ENCODE data around the gene TRIM43B. TPM values are rescaled to one million over a fixed set of nuclear protein-coding genes. Genes with fewer than 3 reads are reported as not detected.
"Not testable (repeated sequence)": the region's sequence is repeated elsewhere in the genome, so short reads cannot be mapped to it uniquely, and the experiment has no call there.

The TRIM43B gene

GRCh38 chr2:95433373-95433772, 51.2 kb downstream of the TRIM43B start:
- not testable (repeated sequence) for H2AK5ac ChIP-seq (ENCODE audit: low read length); H3K4me1 ChIP-seq (ENCODE audit: control insufficient read depth, low read depth, low read length); H3K4me3 ChIP-seq (ENCODE audit: low read length); H3K27me3 ChIP-seq (ENCODE audit: insufficient read depth, low read length, poor library complexity); DNase-seq; H3K23ac ChIP-seq (ENCODE audit: low read length); H3K79me2 ChIP-seq (ENCODE audit: control insufficient read depth, insufficient read depth, low read length); H3K56ac ChIP-seq (ENCODE audit: low read length); H3K79me1 ChIP-seq (ENCODE audit: low read length); H4K8ac ChIP-seq (ENCODE audit: low read depth, low read length); H3K4me2 ChIP-seq (ENCODE audit: low read length); H3K27ac ChIP-seq (ENCODE audit: low read depth, low read length); H2BK15ac ChIP-seq (replicated peaks; ENCODE audit: low read depth); H2BK120ac ChIP-seq (ENCODE audit: low read depth, low read length); H4K5ac ChIP-seq (ENCODE audit: low read length); H3K9ac ChIP-seq (ENCODE audit: low read length); H3K4ac ChIP-seq (ENCODE audit: low read depth, low read length); H3K36me3 ChIP-seq (ENCODE audit: control insufficient read depth, insufficient read depth, low read length); H2BK5ac ChIP-seq (ENCODE audit: low read length); H3K18ac ChIP-seq (ENCODE audit: low read length)
- no CpG with 5 or more reads among the region's 4 CpGs for whole genome bisulfite sequencing (ENCODE audit: extremely low coverage, insufficient coverage, low lambda C conversion rate)

DNA sequence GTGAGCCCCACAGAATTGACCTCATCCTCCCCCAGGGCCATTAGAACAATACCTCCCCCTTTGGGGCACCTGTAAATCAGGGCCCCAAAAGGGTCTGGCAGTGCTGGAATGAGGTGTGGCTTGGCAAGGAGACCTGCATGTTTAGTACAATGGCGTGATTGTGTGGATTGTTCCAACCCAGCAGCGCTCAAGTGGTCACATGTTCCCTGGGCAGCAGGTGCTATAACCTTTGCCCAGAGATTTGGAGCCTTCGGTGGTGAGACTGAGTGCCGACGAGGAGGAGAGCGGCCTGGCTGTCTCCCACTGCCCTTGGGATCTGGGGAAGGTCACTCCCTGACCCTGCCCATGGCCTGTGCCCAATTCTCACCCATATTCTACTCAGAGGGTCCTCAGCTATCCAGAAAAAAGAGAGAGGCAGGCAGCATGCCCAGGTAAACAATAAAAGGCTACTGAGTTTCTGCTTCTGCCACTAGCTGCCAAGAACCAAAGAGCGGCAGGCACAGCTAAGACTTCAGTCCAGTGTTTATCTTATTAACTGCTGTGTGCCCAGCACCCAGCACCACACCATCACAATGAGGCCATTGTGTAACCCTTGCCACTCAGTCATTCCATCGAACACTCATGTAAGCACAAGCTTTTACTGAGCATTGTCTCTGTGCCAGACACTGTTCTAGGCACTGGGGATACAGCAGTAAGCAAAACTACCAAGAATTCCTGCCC, 54.6 kb downstream of the TRIM43B start:
- H3K4me1 ChIP-seq (ENCODE audit: control insufficient read depth, low read depth, low read length); H3K23ac ChIP-seq (ENCODE audit: low read length); H2AK5ac ChIP-seq (ENCODE audit: low read length); H2BK5ac ChIP-seq (ENCODE audit: low read length); H3K9ac ChIP-seq (ENCODE audit: low read length); H3K56ac ChIP-seq (ENCODE audit: low read length); H3K27me3 ChIP-seq (ENCODE audit: insufficient read depth, low read length, poor library complexity); H2BK15ac ChIP-seq (replicated peaks; ENCODE audit: low read depth); H3K36me3 ChIP-seq (ENCODE audit: control insufficient read depth, insufficient read depth, low read length); H3K27ac ChIP-seq (ENCODE audit: low read depth, low read length); H4K5ac ChIP-seq (ENCODE audit: low read length); H3K4me3 ChIP-seq (ENCODE audit: low read length); H3K4ac ChIP-seq (ENCODE audit: low read depth, low read length); H3K79me2 ChIP-seq (ENCODE audit: control insufficient read depth, insufficient read depth, low read length); H4K8ac ChIP-seq (ENCODE audit: low read depth, low read length); H2BK120ac ChIP-seq (ENCODE audit: low read depth, low read length); H3K4me2 ChIP-seq (ENCODE audit: low read length); DNase-seq; H3K18ac ChIP-seq (ENCODE audit: low read length); H3K79me1 ChIP-seq (ENCODE audit: low read length): not testable (repeated sequence)
- no CpG with 5 or more reads among the region's 8 CpGs for WGBS (ENCODE audit: extremely low coverage, insufficient coverage, low lambda C conversion rate)

- H4K5ac ChIP-seq (ENCODE audit: low read length); H3K18ac ChIP-seq (ENCODE audit: low read length); H3K4me3 ChIP-seq (ENCODE audit: low read length); DNase-seq; H3K79me2 ChIP-seq (ENCODE audit: control insufficient read depth, insufficient read depth, low read length); H3K4ac ChIP-seq (ENCODE audit: low read depth, low read length); H3K36me3 ChIP-seq (ENCODE audit: control insufficient read depth, insufficient read depth, low read length); H2BK120ac ChIP-seq (ENCODE audit: low read depth, low read length); H3K4me2 ChIP-seq (ENCODE audit: low read length); H3K23ac ChIP-seq (ENCODE audit: low read length); H3K27ac ChIP-seq (ENCODE audit: low read depth, low read length); H3K9ac ChIP-seq (ENCODE audit: low read length); H3K4me1 ChIP-seq (ENCODE audit: control insufficient read depth, low read depth, low read length); H3K56ac ChIP-seq (ENCODE audit: low read length); H4K8ac ChIP-seq (ENCODE audit: low read depth, low read length); H2BK15ac ChIP-seq (replicated peaks; ENCODE audit: low read depth); H2AK5ac ChIP-seq (ENCODE audit: low read length); H2BK5ac ChIP-seq (ENCODE audit: low read length); H3K79me1 ChIP-seq (ENCODE audit: low read length); H3K27me3 ChIP-seq (ENCODE audit: insufficient read depth, low read length, poor library complexity): not testable (repeated sequence)
- WGBS (ENCODE audit: extremely low coverage, insufficient coverage, low lambda C conversion rate): no CpG with 5 or more reads among the region's 30 CpGs
Measured at GRCh38 chr2:95427196-95427867, 57.2 kb downstream of the TRIM43B start.

Small RNA genes lying within 50 kb of the gene (small RNA-seq; reads per million reads assigned to genes)
- gene AC009237.11 (ENCODE audit: insufficient read depth): not detected
- not detected for gene AC133104.2 (ENCODE audit: insufficient read depth)

All from mesendoderm (in vitro differentiated cells).